H1 (cell line): ENCODE results near the gene PORCN.

Source experiments
- CEBPB ChIP-seq: IDR thresholded peaks from 2 replicates; pipeline ENCODE4 v1.6.1; 2012; ENCODE audit warnings: low read depth, low read length
- CHD1 ChIP-seq: IDR thresholded peaks from 2 replicates; pipeline ENCODE4 v1.6.1; 2012; ENCODE audit warnings: low read depth, low read length, improper control_type of control experiment
- CHD7 ChIP-seq: fragments of 300-600 bp; sonication (generic); IDR thresholded peaks from 2 replicates; pipeline ENCODE4 v1.7.1; 2012; ENCODE audit warnings: low read length, moderate library complexity, mild to moderate bottlenecking, inconsistent platforms; ENCODE audit not compliant: insufficient replicate concordance
- EP300 ChIP-seq, 2 experiments: IDR thresholded peaks; 1 replicate in 1 of 2; 2 replicates in 1 of 2; pipeline ENCODE4 v1.6.1; 2011 to 2012; ENCODE audit warnings: low read depth in 2 of 2, low read length in 2 of 2, mild to moderate bottlenecking in 2 of 2, borderline replicate concordance in 1 of 2, inconsistent platforms in 1 of 2, moderate library complexity in 1 of 2
- JUND ChIP-seq: IDR thresholded peaks from 2 replicates; pipeline ENCODE4 v1.6.1; 2011; ENCODE audit warnings: mild to moderate bottlenecking, improper control_type of control experiment, low read length
- POLR2A ChIP-seq, 2 experiments: IDR thresholded peaks; 1 replicate in 1 of 2; 2 replicates in 1 of 2; pipeline ENCODE4 v1.6.1; 2011; ENCODE audit warnings: low read depth in 2 of 2, low read length in 2 of 2, mild to moderate bottlenecking in 2 of 2; ENCODE audit errors: control extremely low read depth in 1 of 2
- POU5F1 ChIP-seq: IDR thresholded peaks from 2 replicates; pipeline ENCODE4 v1.6.1; 2011; ENCODE audit warnings: low read depth, mild to moderate bottlenecking, low read length, moderate library complexity
- RAD21 ChIP-seq, 2 experiments: IDR thresholded peaks in 1 of 2; conservative IDR thresholded peaks in 1 of 2; 2 replicates each; pipeline ENCODE4 v1.6.1; 2011; ENCODE audit warnings: low read depth in 2 of 2, low read length in 2 of 2, improper control_type of control experiment in 1 of 2, inconsistent platforms in 1 of 2, mild to moderate bottlenecking in 1 of 2, moderate library complexity in 1 of 2
- ZNF274 ChIP-seq: IDR thresholded peaks from 2 replicates; pipeline ENCODE4 v1.7.0; 2012; ENCODE audit warnings: low read length, borderline replicate concordance; ENCODE audit errors: extremely low read depth
- TF ChIP-seq, protein P1 (sequence below), 3 experiments: IDR thresholded peaks; 1 replicate in 2 of 3; 2 replicates in 1 of 3; pipeline versions ENCODE4 v1.5.1 to v1.6.1; 2011; ENCODE audit warnings: low read length in 3 of 3, mild to moderate bottlenecking in 3 of 3, inconsistent platforms in 2 of 3, low read depth in 1 of 3, moderate library complexity in 1 of 3; ENCODE audit not compliant: insufficient read depth in 1 of 3; ENCODE audit errors: control extremely low read depth in 1 of 3

DNA sequence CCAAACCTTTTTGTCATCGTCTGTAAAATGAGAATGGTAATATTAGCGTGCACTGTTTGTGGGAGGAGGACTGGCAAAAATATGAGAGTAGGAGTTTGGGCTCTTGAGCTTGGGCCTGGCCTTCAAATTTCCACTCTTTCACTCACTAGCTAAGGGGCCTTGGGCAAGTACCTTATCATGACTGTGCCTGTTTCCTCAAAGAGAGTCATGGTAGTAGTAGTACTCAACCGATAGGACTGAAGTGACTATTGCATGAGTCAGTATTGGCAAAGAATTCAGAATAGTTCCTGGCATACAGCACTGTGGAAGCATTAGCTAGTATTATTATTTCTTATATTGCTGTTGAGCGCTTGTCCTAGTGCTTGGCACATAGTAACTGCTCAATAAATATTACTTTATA is 49.5 kb downstream of the PORCN start:
- TF ChIP-seq, protein P1, sequence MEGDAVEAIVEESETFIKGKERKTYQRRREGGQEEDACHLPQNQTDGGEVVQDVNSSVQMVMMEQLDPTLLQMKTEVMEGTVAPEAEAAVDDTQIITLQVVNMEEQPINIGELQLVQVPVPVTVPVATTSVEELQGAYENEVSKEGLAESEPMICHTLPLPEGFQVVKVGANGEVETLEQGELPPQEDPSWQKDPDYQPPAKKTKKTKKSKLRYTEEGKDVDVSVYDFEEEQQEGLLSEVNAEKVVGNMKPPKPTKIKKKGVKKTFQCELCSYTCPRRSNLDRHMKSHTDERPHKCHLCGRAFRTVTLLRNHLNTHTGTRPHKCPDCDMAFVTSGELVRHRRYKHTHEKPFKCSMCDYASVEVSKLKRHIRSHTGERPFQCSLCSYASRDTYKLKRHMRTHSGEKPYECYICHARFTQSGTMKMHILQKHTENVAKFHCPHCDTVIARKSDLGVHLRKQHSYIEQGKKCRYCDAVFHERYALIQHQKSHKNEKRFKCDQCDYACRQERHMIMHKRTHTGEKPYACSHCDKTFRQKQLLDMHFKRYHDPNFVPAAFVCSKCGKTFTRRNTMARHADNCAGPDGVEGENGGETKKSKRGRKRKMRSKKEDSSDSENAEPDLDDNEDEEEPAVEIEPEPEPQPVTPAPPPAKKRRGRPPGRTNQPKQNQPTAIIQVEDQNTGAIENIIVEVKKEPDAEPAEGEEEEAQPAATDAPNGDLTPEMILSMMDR (IDR thresholded peaks at IDR 0.05; ENCODE audit: control extremely low read depth in 1 of 3, insufficient read depth in 1 of 3, low read depth in 1 of 3, low read length in 3 of 3): no peak
- no peak for TF ChIP-seq ZNF274
- TF ChIP-seq EP300 (IDR thresholded peaks at IDR 0.05; ENCODE audit: borderline replicate concordance in 1 of 2, low read depth in 2 of 2, low read length in 2 of 2): no peak
- no peak for TF ChIP-seq CHD7
- TF ChIP-seq RAD21 (IDR thresholded peaks at IDR 0.05 in 1 of 2, conservative IDR thresholded peaks at IDR 0.05 in 1 of 2; ENCODE audit: low read depth in 2 of 2, low read length in 2 of 2): no peak
- no peak for TF ChIP-seq CEBPB
- no peak for TF ChIP-seq JUND
- no peak for TF ChIP-seq POLR2A (IDR thresholded peaks at IDR 0.05; ENCODE audit: control extremely low read depth in 1 of 2, low read depth in 2 of 2, low read length in 2 of 2)
- TF ChIP-seq CHD1: no peak
- TF ChIP-seq POU5F1: no peak
